HEK293T (cell line): ENCODE results near the gene LDHD.

Source experiments
- CTCF ChIA-PET: fragments of 350-600 bp; formaldehyde crosslinking; extraction: SDS; loops from one replicate; lab custom pipeline; 2021; ENCODE audit warnings: antibody characterized with exemption, inconsistent platforms; lab: Yijun Ruan, JAX
- POLR2A ChIA-PET: fragments of 350-600 bp; formaldehyde crosslinking; extraction: SDS; loops from one replicate; lab custom pipeline; 2020; ENCODE audit warnings: antibody characterized with exemption, inconsistent platforms; lab: Yijun Ruan, JAX
- DNase-seq: peaks from one replicate; pipeline ENCODE4 v3.0.0; 2012; ENCODE audit warnings: mixed read lengths; ENCODE audit errors: extremely low spot score
- ARNT ChIP-seq: fragments of 450-650 bp; IDR thresholded peaks from 2 replicates; pipeline ENCODE4 v1.6.1; 2017; ENCODE audit warnings: mild to moderate bottlenecking
- BHLHE40 ChIP-seq: fragments of 450-650 bp; IDR thresholded peaks from 2 replicates; pipeline ENCODE4 v1.6.1; 2016; ENCODE audit warnings: mild to moderate bottlenecking, moderate library complexity, borderline replicate concordance
- CTBP1 ChIP-seq: fragments of 450-650 bp; IDR thresholded peaks from 2 replicates; pipeline ENCODE4 v1.6.1; 2016; ENCODE audit warnings: borderline replicate concordance
- ELF4 ChIP-seq: fragments of 450-650 bp; IDR thresholded peaks from 2 replicates; pipeline ENCODE4 v1.6.1; 2017; ENCODE audit warnings: antibody characterized with exemption
- FOXA1 ChIP-seq: fragments of 450-650 bp; IDR thresholded peaks from 2 replicates; pipeline ENCODE4 v1.6.1; 2016; ENCODE audit warnings: mild to moderate bottlenecking
- FOXK2 ChIP-seq: fragments of 450-650 bp; IDR thresholded peaks from 2 replicates; pipeline ENCODE4 v1.6.1; 2016; ENCODE audit warnings: mild to moderate bottlenecking
- FOXM1 ChIP-seq: fragments of 450-650 bp; IDR thresholded peaks from 2 replicates; pipeline ENCODE4 v1.6.1; 2017; ENCODE audit warnings: mild to moderate bottlenecking, borderline replicate concordance
- HDGF ChIP-seq: fragments of 450-650 bp; IDR thresholded peaks from 2 replicates; pipeline ENCODE4 v1.6.1; 2017; ENCODE audit warnings: antibody characterized with exemption, borderline replicate concordance
- L3MBTL2 ChIP-seq: fragments of 450-650 bp; conservative IDR thresholded peaks from 2 replicates; pipeline ENCODE4 v1.6.1; 2016; ENCODE audit warnings: mild to moderate bottlenecking
- LEF1 ChIP-seq: fragments of 450-650 bp; IDR thresholded peaks from 2 replicates; pipeline ENCODE4 v1.6.1; 2017; ENCODE audit warnings: mild to moderate bottlenecking, borderline replicate concordance
- NFRKB ChIP-seq: fragments of 450-650 bp; IDR thresholded peaks from 2 replicates; pipeline ENCODE4 v1.6.1; 2016; ENCODE audit warnings: mild to moderate bottlenecking, moderate library complexity
- SP1 ChIP-seq: fragments of 450-650 bp; IDR thresholded peaks from 2 replicates; pipeline ENCODE4 v1.6.1; 2017
- SUZ12 ChIP-seq: fragments of 450-650 bp; IDR thresholded peaks from 2 replicates; pipeline ENCODE4 v1.6.1; 2016; ENCODE audit warnings: mild to moderate bottlenecking
- TARDBP ChIP-seq: fragments of 450-650 bp; IDR thresholded peaks from 2 replicates; pipeline ENCODE4 v1.6.1; 2016
- ZNF384 ChIP-seq: fragments of 450-650 bp; IDR thresholded peaks from 2 replicates; pipeline ENCODE4 v1.6.1; 2016
- TF ChIP-seq, protein P1 (sequence below): fragments of 450-650 bp; IDR thresholded peaks from 2 replicates; pipeline ENCODE4 v1.6.1; 2016

LDHD gene

DNA sequence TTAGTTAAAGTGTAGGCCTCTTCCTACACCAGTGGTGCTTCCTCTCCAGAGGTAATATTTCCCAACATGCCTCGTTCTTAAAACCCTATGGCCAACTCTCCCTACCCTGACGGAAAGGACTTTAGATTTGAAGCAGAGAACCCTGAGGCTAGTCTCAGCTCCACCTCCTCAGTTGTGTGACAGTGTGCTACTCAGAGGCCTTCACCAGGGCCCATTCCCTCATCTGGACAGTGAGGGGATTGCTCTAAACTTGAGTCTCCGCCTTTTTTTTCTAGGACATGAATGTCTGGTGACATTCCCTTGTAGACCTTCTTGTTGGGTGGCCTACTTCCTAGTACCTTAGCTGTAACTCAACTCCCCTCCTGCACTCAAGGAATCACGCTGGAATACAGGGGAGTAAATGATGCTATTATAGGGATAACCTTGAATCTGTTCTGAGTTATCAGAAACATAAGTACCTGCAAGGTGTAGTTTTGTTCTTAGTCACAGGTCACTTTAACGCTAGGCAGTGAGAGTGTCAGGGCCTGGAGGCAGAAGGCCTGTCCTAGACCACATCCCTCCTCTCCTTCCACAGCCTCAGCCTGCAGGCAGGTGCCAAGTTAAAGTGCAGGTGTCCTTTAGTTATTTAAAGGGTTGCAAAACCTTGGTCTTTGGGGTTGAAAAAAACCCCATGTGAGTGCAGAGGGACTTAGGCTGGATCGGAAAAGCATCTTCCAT is 26.9 kb downstream of the LDHD start:
- TF ChIP-seq LEF1, result no peak
- no peak for TF ChIP-seq TARDBP
- no peak for TF ChIP-seq SUZ12
- TF ChIP-seq FOXM1, result no peak
- TF ChIP-seq FOXA1, result no peak
- TF ChIP-seq NFRKB, result no peak
- no peak for TF ChIP-seq ELF4
- TF ChIP-seq, protein P1, sequence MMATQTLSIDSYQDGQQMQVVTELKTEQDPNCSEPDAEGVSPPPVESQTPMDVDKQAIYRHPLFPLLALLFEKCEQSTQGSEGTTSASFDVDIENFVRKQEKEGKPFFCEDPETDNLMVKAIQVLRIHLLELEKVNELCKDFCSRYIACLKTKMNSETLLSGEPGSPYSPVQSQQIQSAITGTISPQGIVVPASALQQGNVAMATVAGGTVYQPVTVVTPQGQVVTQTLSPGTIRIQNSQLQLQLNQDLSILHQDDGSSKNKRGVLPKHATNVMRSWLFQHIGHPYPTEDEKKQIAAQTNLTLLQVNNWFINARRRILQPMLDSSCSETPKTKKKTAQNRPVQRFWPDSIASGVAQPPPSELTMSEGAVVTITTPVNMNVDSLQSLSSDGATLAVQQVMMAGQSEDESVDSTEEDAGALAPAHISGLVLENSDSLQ, result no peak
- no peak for TF ChIP-seq FOXK2
- TF ChIP-seq SP1, result no peak
- TF ChIP-seq CTBP1, result no peak
- no peak for TF ChIP-seq L3MBTL2
- CTCF ChIA-PET, result no interaction called here
- POLR2A ChIA-PET, result no interaction called here
- DNase-seq, result no peak

DNA sequence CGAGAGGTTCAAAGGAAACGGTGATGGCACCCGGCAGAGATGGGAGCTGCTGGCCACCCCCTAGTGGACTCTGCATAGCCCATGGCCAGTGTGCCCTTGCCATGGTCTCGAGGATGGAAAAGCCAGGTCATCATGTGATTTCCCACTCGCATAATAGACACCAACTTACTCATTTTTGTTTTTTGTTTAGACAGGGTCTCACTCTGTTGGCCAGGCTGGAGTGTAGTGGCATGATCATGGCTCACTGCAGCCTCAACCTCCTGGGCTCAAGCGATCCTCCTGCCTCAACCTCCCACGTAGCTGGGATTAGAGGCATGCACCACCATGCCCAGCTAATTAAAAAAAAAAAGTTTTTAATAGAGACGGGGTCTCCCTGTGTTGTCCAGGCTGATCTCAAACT is 27.6 kb downstream of the LDHD start:
- TF ChIP-seq ELF4 (no peak), L3MBTL2 (no peak), TARDBP (no peak), HDGF (no peak), BHLHE40 (no peak), SP1 (no peak), ARNT (no peak), NFRKB (no peak), CTBP1 (no peak), ZNF384 (no peak), SUZ12 (no peak), FOXK2 (no peak), LEF1 (no peak), FOXA1 (no peak), FOXM1 (no peak)
- TF ChIP-seq, protein P1, result no peak

DNA sequence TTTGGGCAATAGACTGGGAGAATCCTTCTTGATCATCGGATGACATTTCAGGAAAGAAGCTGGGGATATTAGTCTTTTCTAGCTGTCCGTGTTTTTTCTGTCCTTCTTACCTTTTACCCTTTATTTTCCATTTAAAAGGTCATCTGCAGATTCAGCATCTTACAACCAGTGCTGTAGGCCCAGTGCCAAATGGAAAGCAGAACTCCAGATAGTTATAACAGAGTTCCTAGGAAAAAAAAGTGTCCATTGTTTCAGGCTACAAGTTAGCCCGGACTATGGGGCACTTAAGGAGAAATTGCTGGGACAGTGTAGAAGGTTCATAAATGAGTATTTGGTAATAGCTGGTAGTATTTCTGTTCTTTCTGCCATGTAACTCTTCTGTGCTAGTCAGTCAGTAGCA is 28.4 kb downstream of the LDHD start:
- TF ChIP-seq NFRKB (no peak), ZNF384 (no peak), L3MBTL2 (no peak), FOXA1 (no peak), ARNT (no peak), BHLHE40 (no peak), TARDBP (no peak), HDGF (no peak), FOXM1 (no peak)
- ChIA-PET CTCF (no interaction called here), POLR2A (no interaction called here)
- no peak for DNase-seq

More for the DNA sequence above, 27.6 kb downstream of the LDHD start:
- ChIA-PET CTCF (no interaction called here), POLR2A (no interaction called here)
- DNase-seq, result no peak

DNA sequence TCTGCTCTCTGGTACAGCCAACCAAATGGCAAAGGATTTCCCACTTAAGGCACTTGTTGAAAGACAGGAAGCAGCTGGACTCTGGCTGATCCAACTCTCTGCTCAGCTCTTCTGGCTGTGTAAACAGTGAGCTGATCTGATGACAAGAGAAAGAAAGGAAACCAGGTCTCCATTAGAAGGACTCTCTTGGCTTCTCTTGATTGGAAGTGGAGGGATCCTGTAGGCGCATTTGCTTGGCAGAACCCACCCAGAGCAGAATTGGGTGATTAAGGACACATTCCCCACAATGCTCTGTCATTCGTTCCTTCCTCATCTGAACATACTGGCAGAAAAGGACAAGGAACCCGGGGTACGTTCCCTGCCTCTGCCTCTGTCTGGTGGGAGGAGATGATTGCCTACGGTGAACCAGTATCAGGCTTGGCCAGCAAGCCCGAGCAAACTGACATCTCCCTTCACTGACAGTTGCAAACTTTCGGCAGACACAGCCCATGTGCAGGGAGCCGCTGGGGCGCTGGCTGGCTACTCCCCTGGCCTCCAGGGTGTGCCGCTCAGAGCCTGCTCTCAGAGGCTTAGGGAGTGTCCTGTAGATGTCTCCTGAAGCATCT is 29.1 kb downstream of the LDHD start:
- no peak for DNase-seq
- ChIA-PET POLR2A (no interaction called here), CTCF (interaction anchor here (0.6 kb wide), 1 partner anchor 104 kb away, joined by 3 read pairs; no protein-coding TSS in a partner anchor)
- TF ChIP-seq LEF1, result no peak

DNA sequence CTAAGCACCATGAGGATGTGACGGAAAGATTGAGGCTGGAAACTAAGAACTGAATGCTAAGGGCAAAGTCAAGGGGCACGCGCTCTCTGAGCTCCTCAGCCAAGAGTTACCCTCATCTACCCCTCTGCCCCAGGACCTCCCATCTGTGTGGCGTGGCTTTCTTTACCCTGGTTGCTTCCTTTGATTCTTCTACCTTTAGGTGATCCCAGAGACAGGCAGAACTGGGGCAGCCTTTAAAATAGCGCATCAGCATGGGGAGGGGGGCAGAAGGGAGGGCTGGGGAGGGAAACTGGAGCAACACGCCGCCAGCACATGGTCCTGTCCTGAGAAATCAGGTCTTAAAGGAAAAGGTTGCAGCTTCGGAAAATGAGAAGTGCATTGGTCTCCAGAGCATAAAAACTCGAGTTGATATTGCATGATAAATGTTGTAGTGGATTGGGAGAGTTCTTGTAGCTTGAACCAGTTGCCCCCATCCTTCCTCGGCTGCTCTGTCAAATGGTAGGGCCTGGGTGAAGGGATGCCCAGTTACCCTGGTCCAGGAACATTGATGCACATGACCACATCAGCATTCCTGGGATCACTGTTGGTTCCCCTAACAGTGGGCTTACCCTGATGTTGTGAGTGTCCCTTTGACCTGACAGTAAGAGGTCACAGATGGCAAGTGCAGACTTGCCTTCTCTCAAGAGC is 29.7 kb downstream of the LDHD start:
- DNase-seq, result no peak
- no peak for TF ChIP-seq NFRKB
- no peak for TF ChIP-seq SUZ12
- no peak for TF ChIP-seq BHLHE40
- TF ChIP-seq FOXA1, result no peak
- no peak for TF ChIP-seq ELF4
- TF ChIP-seq L3MBTL2, result no peak
- POLR2A ChIA-PET, result no interaction called here
- CTCF ChIA-PET, result interaction anchor here (0.6 to 1.0 kb wide), 2 partner anchors 21 to 105 kb away, joined by 3 read pairs; no protein-coding TSS in a partner anchor

DNA sequence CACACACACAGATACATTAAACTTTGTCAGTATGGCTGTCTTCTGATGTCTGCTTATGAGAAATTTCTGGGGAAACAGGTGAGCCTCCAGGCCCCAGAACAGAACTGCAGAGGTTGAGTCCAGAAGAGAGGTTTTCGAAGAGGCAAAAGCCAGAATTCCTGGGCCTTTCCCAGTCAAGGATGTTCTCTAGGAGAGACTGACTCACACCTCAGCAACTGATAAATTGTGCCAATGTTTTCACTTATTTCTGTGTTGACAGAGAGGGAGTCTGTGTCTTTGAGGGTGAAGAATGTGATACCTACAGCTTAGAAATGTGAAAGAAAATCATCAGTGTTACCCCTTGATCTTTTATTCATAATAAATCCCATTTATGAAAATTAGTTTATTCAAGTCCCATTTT is 30.3 kb downstream of the LDHD start:
- POLR2A ChIA-PET, result interaction anchor here (0.7 kb wide), 1 partner anchor 9 kb away, joined by 3 read pairs; no protein-coding TSS in a partner anchor
- CTCF ChIA-PET, result interaction anchor here (1.0 kb wide), 1 partner anchor 22 kb away, joined by 3 read pairs; no protein-coding TSS in a partner anchor
- DNase-seq, result no peak
- no peak for TF ChIP-seq SP1
- TF ChIP-seq HDGF, result no peak
- no peak for TF ChIP-seq ZNF384
- no peak for TF ChIP-seq NFRKB
- TF ChIP-seq LEF1, result no peak
- no peak for TF ChIP-seq ARNT
- TF ChIP-seq ELF4, result no peak
- no peak for TF ChIP-seq FOXA1
- no peak for TF ChIP-seq FOXK2
- TF ChIP-seq L3MBTL2, result no peak
- TF ChIP-seq BHLHE40, result no peak
- TF ChIP-seq TARDBP, result no peak
- TF ChIP-seq, protein P1, result no peak
- TF ChIP-seq FOXM1, result no peak
- TF ChIP-seq CTBP1, result no peak
- no peak for TF ChIP-seq SUZ12
